Activated naive CD8-positive, alpha-beta T cell treated with anti-CD3 and anti-CD28 coated beads, Interleukin-2, amount 10 ng/mL, durations not matched to agents 7 days and 5 days (primary cell): ENCODE measurements around the gene PTGFRN. TPM values are rescaled to one million over a fixed set of nuclear protein-coding genes. Genes with fewer than 3 reads are reported as not detected.

ENCODE experiments used
- ATAC-seq: fragments of 150-1000 bp; cut with Tn5 transposase; one replicate; pipeline ENCODE4 v1.10.0; 2021; ENCODE audit warnings: low read depth, moderate library complexity
- POLR2A ChIA-PET: fragments of 350-600 bp; sonication (Branson Sonifier 250); formaldehyde crosslinking; loops from one replicate; lab custom pipeline; 2021; ENCODE audit warnings: antibody characterized with exemption; lab: Charles Lee
- DNase-seq: peaks from one replicate; pipeline ENCODE4 v3.0.0; 2021
- H3K27ac Mint-ChIP-seq: one replicate; pipeline ENCODE4 v1.8.0; 2022; ENCODE audit warnings: mild to moderate bottlenecking, mixed read lengths
- H3K27me3 Mint-ChIP-seq: one replicate; pipeline ENCODE4 v1.8.0; 2022; ENCODE audit warnings: mild to moderate bottlenecking, moderate library complexity, mixed read lengths
- H3K36me3 Mint-ChIP-seq: one replicate; pipeline ENCODE4 v1.8.0; 2021; ENCODE audit warnings: mild to moderate bottlenecking, mixed read lengths
- H3K4me1 Mint-ChIP-seq: one replicate; pipeline ENCODE4 v1.8.0; 2021; ENCODE audit warnings: mixed read lengths
- H3K4me3 Mint-ChIP-seq: one replicate; pipeline ENCODE4 v1.8.0; 2022; ENCODE audit warnings: mild to moderate bottlenecking, moderate library complexity, mixed read lengths
- H3K9me3 Mint-ChIP-seq: one replicate; pipeline ENCODE4 v1.8.0; 2021; ENCODE audit warnings: mixed read lengths
- total RNA-seq, 2 experiments: library from RNA; stranded (reverse); gene quantifications; one replicate each; pipeline ENCODE4 v1.2.3, GENCODE V29; 2021

PTGFRN gene
- total RNA-seq, 2 experiments from 2014 or later = 0.19 to 0.28 TPM

DNA sequence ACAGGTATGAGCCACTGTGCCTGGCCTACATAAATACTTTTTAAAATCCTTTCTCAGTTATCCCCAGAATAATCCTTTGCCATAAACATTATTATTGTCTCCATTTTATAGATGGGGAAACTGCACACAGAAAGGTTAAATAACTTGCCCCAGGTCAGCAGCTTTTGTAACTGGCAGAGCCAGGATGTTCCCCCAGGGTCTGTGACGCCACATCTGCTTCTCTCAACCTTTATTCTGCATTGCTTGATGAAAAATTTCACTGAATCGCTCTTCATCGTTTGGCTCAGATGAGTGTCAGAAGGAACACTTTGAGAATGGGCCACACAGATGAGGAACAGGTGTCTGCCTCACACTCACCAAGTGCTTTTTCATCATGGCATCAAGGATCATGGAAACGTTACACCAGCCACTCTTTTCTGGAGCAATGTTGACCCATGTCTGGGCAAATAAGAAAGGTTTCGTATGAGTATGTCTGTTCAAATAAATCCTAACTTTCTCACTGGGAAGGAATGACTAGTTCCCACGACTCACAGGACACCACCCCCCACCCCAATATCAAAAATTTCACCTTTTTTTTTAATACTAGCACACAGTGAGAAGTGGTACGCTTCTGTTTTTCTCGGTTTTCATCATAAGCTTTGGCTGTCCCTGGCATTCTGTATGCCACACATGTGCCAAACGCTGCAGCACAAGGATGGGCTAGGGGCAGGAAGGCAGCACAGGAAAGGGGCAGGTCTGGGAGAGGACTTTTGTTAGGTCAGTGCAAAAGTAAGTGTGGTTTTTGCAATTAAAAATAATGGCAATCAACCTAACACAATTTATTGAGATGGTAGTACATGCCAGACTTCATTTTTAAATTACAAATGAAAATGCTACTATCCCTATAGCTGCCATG, 9.0 kb upstream of the PTGFRN start:
- DNase-seq = no peak
- no peak for ATAC-seq
- Mint-ChIP-seq H3K27me3 (peaks cover 19% of the 10 kb centered on the region), H3K9me3 (peaks cover 8% of the 10 kb centered on the region), H3K27ac (no peak overlapping the region), H3K4me1 (no peaks in the 10 kb centered on the region), H3K4me3 (no peak overlapping the region), H3K36me3 (no peaks in the 10 kb centered on the region)
- POLR2A ChIA-PET = no interaction called here

DNA sequence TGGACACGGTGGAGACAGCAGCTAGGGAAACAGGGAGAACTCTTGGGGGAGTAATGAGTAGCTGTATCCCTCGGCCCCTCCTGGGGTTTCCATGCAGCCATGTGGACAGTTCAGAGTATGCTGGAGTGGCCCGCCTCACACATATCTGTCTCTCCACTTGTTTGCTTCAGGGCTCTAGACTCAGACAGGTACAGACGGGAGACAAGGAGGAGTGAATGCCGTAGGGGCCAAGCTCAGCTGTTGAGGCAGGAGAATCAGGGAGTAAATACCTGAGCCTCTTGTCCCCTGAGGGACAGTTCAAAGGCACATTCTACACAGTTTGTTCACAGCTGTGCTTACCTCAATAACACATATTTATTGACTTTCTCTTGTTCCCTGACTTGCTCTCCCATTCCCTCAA, 7.7 kb upstream of the PTGFRN start:
- H3K9me3 Mint-ChIP-seq = peaks cover 6% of the 10 kb centered on the region
- H3K4me3 Mint-ChIP-seq = no peak overlapping the region
- POLR2A ChIA-PET = no interaction called here
- no peak for ATAC-seq
- H3K27ac Mint-ChIP-seq = no peak overlapping the region
- H3K27me3 Mint-ChIP-seq = peaks cover 20% of the 10 kb centered on the region
- DNase-seq = no peak
- no peaks in the 10 kb centered on the region for H3K4me1 Mint-ChIP-seq
- no peaks in the 10 kb centered on the region for H3K36me3 Mint-ChIP-seq

DNA sequence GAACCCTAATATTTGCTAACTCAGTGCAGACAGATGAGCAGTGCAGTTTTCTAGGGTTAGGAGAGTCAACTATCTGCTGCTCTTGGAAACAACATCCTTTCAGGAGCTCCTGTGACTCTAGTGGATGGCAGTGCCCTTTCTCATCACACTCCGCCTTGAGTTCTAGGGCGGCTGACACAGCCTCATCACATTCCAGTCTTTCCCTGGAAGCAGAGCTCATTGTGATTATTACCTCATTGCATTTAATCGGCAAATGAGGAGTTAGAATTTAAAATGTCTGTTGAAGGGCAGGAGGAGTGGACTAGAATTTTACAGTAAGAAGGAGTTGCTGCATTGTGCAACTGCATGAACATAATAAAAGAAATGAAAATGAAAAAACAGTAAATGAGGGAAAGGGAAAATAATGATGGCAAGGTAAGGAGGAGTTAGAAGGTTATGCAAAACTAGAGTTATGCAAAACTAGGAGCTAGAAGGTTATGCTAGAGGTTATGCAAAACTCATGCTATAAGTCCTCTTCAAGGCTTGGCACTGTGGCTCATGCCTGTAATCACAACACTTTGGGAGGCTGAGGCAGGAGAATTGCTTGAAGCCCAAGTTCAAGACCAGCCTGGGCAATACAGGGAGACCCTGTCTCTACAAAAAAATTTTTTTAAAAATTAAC, 6.9 kb upstream of the PTGFRN start:
- no peaks in the 10 kb centered on the region for H3K4me1 Mint-ChIP-seq
- DNase-seq (no peak), ATAC-seq (no peak)
- H3K27ac Mint-ChIP-seq = no peak overlapping the region
- no peaks in the 10 kb centered on the region for H3K36me3 Mint-ChIP-seq
- peaks cover 20% of the 10 kb centered on the region for H3K27me3 Mint-ChIP-seq
- H3K9me3 Mint-ChIP-seq = peaks cover 6% of the 10 kb centered on the region
- POLR2A ChIA-PET = no interaction called here
- no peak overlapping the region for H3K4me3 Mint-ChIP-seq

DNA sequence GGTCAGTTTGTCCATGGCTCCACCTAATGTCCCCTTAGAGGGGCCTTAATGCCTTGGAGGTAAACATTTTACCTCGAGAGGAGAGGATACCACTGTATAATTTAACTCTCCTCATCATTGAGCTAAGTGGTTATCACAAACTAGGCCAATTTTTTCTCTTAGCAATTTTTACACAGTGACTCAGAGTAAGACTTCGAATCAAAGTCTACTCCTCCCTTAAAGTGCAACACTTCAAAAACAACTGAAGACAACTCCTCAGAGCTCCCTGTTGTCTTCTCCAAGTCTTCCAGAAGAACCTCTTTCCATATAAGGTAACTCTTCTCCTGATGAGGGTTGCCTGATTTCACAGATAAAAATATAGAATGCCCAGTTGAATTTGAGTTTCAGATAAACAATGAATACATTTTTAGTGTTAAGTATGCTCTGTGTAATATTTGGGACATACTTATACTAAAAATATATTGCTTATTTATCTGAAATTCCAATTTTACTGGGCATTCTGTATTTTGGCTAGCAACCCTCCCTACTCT, 4.9 kb upstream of the PTGFRN start:
- POLR2A ChIA-PET = no interaction called here
- Mint-ChIP-seq H3K9me3 (peaks cover under 1% of the 10 kb centered on the region), H3K4me1 (peaks cover 2% of the 10 kb centered on the region), H3K27me3 (peaks cover 26% of the 10 kb centered on the region), H3K27ac (no peak overlapping the region), H3K4me3 (no peak overlapping the region), H3K36me3 (peaks cover 2% of the 10 kb centered on the region)
- no peak for ATAC-seq
- no peak for DNase-seq

DNA sequence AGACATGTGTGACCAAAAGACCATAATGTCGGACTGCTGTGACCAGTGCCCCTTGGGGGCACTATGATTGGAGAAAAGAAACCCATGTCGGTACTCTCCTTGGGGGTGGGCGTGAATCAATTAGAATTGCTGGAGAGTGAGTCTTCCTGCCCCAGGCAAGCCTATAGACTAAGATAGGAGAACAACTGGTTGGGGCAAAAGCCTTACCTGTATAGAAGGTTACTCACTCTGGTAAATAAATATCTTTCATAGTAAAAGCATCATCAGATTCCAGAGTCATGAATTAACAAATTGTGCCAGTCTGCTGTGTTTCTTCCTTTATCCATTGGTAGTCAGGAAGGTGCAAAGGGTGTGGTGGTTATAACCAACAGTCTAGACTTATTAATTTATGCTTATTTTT, 2.9 kb upstream of the PTGFRN start:
- no peak overlapping the region for H3K27ac Mint-ChIP-seq
- H3K4me3 Mint-ChIP-seq = no peak overlapping the region
- POLR2A ChIA-PET = no interaction called here
- peaks cover 19% of the 10 kb centered on the region for H3K27me3 Mint-ChIP-seq
- H3K4me1 Mint-ChIP-seq = peaks cover 2% of the 10 kb centered on the region
- ATAC-seq (no peak), DNase-seq (no peak)
- peaks cover 2% of the 10 kb centered on the region for H3K36me3 Mint-ChIP-seq
- H3K9me3 Mint-ChIP-seq = no peaks in the 10 kb centered on the region

DNA sequence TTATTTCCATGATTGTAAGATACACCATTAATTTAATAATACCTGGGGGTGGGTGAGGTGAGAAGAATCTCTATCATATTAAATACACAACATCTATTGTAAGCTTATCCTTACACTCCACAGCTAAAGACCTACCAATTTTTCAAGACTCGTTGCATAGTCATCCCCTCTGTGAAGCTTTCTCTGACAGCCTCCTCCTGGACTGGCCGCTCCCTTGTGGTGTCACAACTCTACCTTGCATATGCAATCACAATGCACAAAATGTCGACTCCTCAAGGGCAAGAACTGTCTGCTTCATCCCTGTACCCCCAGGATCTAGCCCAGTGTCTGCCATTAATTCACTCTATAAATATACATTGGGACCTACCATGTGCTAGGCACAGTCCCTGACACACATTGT, 2.4 kb upstream of the PTGFRN start:
- peaks cover 17% of the 10 kb centered on the region for H3K27me3 Mint-ChIP-seq
- DNase-seq = no peak
- no peak overlapping the region for H3K4me3 Mint-ChIP-seq
- no peak overlapping the region for H3K27ac Mint-ChIP-seq
- ATAC-seq = no peak
- H3K4me1 Mint-ChIP-seq = peaks cover 2% of the 10 kb centered on the region
- H3K36me3 Mint-ChIP-seq = peaks cover 2% of the 10 kb centered on the region
- POLR2A ChIA-PET = no interaction called here
- H3K9me3 Mint-ChIP-seq = no peaks in the 10 kb centered on the region

DNA sequence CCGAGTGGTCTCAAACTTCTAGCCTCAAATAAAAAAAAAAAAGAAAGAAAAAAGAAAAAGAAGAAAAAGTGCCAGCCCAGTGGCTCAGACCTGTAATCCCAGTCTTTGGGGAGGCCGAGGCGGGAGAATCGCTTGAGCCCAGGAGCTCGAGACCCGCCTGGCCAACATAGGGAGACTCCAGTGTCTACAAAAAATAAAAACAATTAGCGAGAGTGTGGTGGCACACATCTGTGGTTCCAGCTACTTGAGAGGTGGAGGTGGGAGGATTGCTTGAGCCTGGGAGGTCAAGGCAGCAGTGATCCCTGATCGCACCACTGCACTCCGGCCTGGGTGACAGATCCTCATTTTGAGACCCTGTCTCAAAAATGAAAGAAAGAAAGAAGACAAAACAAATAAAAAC, 1.4 kb upstream of the PTGFRN start:
- H3K4me3 Mint-ChIP-seq = no peak overlapping the region
- no peaks in the 10 kb centered on the region for H3K9me3 Mint-ChIP-seq
- peaks cover 17% of the 10 kb centered on the region for H3K27me3 Mint-ChIP-seq
- POLR2A ChIA-PET = no interaction called here
- ATAC-seq = no peak
- peaks cover 2% of the 10 kb centered on the region for H3K36me3 Mint-ChIP-seq
- H3K4me1 Mint-ChIP-seq = peaks cover 2% of the 10 kb centered on the region
- DNase-seq = no peak
- no peak overlapping the region for H3K27ac Mint-ChIP-seq

DNA sequence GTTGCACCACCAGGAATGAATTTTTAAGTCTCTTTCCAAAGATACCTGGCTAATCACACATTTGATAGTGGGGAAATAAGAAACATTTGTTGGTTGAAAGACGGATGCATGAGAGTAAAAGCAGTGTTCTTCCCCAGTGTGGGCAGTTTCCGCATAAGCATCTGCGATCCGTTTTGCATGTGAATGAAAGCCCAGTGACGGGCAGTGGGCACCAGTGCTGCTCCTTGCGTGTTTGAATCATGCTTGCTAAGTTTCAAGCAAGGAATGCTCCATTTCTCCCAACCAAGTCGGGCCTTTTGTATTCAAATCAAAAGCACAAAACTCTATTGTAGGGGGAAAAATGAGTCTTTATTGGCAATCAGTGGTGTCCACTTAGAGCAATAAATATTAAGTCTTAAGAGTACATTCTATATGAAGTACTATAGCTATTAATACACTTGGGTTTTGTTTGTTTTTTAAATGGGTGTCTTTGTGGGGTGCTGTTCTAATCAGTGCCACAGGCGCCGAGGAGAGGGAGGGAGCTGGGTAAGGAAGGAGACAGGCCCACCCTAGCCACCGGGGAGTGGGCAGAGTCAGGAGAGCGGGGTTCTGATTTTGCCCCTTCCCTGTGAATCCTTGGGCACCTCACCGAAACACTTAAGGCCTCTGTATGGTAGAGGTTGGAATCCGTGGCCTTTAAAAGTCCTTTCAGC, 750 bp upstream of the PTGFRN start:
- POLR2A ChIA-PET = no interaction called here
- no peak overlapping the region for H3K27ac Mint-ChIP-seq

DNA sequence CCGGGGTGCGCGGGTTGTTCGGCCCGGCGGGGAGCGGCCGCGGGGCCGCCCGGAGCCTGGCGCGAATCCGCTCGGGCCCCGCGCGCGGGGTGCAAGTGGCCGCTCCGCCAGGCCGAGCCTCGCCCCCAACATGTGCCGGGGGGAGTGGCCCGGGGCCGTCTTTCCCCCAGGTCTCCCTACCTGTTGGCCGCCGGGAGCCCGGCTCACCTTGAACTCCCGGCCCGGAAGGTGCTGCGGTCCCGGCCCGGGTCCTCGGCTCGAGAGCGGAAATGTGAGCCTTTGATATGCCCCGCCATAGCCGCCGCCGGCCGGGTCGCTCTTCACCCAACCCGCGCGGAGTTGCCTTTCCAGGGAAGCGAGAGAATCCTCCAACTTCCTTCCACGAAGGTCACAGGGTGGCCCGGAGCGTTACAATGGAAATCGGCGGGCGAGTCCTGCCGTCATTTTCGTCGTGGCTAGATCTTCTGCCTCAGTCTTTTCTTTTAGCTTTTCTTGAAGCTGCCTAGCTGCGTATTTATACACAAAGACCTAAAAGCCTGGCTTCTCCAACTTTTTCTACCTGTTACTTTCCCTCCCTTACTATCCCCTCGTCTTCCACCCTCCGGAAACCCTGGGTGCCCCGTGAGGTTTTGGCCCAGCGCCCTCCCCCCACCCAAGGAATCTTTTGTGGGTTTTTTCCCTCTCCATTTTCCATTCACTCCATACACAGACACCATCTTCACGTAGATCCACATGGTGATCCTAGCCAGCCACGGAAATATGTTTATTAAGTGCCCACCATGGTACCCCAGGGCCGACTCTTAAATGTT, 867 bp downstream of the PTGFRN start:
- H3K27me3 Mint-ChIP-seq = peaks cover 10% of the 10 kb centered on the region
- peak; percentile 80 for ATAC-seq
- POLR2A ChIA-PET = interaction anchor here (1.0 kb wide), 1 partner anchor 150 kb away, joined by 3 read pairs; the partner anchor contains the start of gene TTF2

More for the DNA sequence above, 750 bp upstream of the PTGFRN start:
- peaks cover 2% of the 10 kb centered on the region for H3K4me1 Mint-ChIP-seq
- no peaks in the 10 kb centered on the region for H3K9me3 Mint-ChIP-seq
- H3K4me3 Mint-ChIP-seq = peak overlapping the region; percentile 49
- ATAC-seq = no peak
- H3K36me3 Mint-ChIP-seq = peaks cover 2% of the 10 kb centered on the region
- peaks cover 13% of the 10 kb centered on the region for H3K27me3 Mint-ChIP-seq
- no peak for DNase-seq

DNA sequence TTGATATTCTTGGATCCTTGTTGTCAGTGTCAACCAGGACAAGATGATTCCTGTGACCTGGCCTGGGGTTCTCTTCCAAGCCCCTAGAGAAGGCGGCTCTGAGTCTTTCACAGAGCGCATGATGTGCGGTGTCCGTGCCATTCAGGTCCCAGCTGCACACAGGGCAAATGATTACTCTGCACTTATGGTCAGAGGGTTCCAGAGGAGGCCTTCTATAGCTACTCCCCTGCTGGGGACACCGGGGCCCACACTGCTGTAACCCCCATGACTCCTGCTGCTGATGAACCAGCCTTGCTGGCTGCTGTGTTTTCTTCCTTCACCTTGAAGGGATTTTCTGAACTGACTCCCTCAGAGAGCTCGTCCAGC, 1.5 kb downstream of the PTGFRN start:
- no peak for ATAC-seq
- H3K4me1 Mint-ChIP-seq = peaks cover 9% of the 10 kb centered on the region
- no peak overlapping the region for H3K4me3 Mint-ChIP-seq
- no peak overlapping the region for H3K27ac Mint-ChIP-seq
- peaks cover 2% of the 10 kb centered on the region for H3K36me3 Mint-ChIP-seq
- H3K9me3 Mint-ChIP-seq = no peaks in the 10 kb centered on the region
- no peak for DNase-seq
- peaks cover 8% of the 10 kb centered on the region for H3K27me3 Mint-ChIP-seq
- POLR2A ChIA-PET = interaction anchor here (1.0 kb wide), 1 partner anchor 149 kb away, joined by 3 read pairs; the partner anchor contains the start of gene TTF2

More for the DNA sequence above, 867 bp downstream of the PTGFRN start:
- DNase-seq = peak; percentile 69
- Mint-ChIP-seq H3K9me3 (no peaks in the 10 kb centered on the region), H3K4me3 (no peak overlapping the region), H3K27ac (no peak overlapping the region), H3K36me3 (peaks cover 2% of the 10 kb centered on the region), H3K4me1 (peaks cover 9% of the 10 kb centered on the region)

DNA sequence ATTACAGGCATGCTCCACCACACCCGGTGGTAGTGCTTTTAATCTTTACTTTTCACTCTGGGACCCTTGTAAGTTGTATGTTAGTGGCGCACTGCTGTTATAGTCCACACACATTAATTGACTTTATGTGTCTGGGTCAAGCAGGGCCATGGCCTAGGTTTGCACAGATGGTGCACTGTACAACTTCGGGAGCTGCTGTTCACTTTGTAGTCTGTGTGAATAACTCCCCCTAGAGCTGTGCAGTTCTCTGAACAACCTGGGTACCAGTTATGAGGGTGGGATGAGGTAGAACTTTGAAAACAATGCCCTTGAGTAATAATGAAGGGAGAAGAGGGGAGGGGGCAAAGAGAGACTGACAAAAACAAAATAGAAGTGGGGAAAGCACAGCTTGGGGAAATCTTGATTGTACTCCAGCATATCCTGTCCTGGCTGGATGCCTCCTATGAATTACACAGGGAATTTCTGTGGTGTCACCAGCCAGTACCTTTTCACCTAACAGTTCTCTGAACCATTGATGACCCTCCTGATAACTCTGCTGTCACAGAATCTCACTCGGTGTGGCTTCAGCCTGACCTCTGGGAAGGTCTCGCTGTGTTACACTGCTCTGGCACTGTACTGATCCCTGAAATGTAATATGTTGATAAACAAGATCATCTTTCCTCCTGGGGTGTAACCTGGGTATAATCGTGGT, 2.2 kb downstream of the PTGFRN start:
- peaks cover 2% of the 10 kb centered on the region for H3K36me3 Mint-ChIP-seq
- POLR2A ChIA-PET = no interaction called here
- no peak overlapping the region for H3K4me3 Mint-ChIP-seq
- no peak for ATAC-seq
- DNase-seq = no peak
- H3K27ac Mint-ChIP-seq = no peak overlapping the region
- no peaks in the 10 kb centered on the region for H3K9me3 Mint-ChIP-seq
- peaks cover 8% of the 10 kb centered on the region for H3K27me3 Mint-ChIP-seq
- H3K4me1 Mint-ChIP-seq = peaks cover 9% of the 10 kb centered on the region

DNA sequence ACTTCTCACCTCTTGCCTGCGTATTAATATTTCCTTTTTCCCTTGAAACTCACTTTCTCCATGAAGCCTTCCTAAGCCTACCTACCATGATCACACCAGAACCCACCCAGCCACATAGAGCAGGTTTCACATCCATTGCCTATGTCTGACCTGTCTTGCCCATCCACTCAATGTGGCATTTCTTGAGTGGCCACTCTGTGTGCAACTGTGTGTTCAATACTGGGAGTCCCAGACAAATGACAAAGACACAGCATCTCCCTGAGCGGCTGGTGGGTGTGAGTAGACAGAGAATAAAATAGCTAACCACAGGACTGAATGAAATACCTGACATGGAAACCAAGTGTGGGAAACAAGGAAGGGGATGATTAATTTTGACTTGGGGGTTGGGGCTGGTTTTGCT, 3.1 kb downstream of the PTGFRN start:
- no peak for ATAC-seq
- H3K27ac Mint-ChIP-seq = no peak overlapping the region
- DNase-seq = no peak
- peaks cover 2% of the 10 kb centered on the region for H3K36me3 Mint-ChIP-seq
- no peaks in the 10 kb centered on the region for H3K9me3 Mint-ChIP-seq
- POLR2A ChIA-PET = no interaction called here
- no peak overlapping the region for H3K4me3 Mint-ChIP-seq
- H3K27me3 Mint-ChIP-seq = peaks cover 8% of the 10 kb centered on the region
- peaks cover 9% of the 10 kb centered on the region for H3K4me1 Mint-ChIP-seq
